Measurements from ENCODE around the gene CHRM4. TPM values are rescaled to one million over a fixed set of nuclear protein-coding genes. Genes with fewer than 3 reads are reported as not detected.

The CHRM4 gene
- total RNA-seq, 1 experiment from 2014 or later: 0.27 TPM

- Histone ChIP-seq H3K9me3 (no peaks in the 10 kb centered on the region), H3K4me1 (no peaks in the 10 kb centered on the region), H3K4me3 (ENCODE audit: low read depth, low read length) (no peak overlapping the region), H3K27me3 (replicated peaks; ENCODE audit: control insufficient read depth, insufficient read depth, low read length) (no peaks in the 10 kb centered on the region), H3K36me3 (ENCODE audit: control insufficient read depth, insufficient read depth, low read length) (peaks cover 3% of the 10 kb centered on the region)
- Mint-ChIP-seq H3K27me3 (ENCODE audit: insufficient read depth, unreplicated experiment) (no peaks in the 10 kb centered on the region), H3K27ac (ENCODE audit: unreplicated experiment) (no peak overlapping the region), H3K4me3 (ENCODE audit: unreplicated experiment) (no peak overlapping the region), H3K9me3 (ENCODE audit: unreplicated experiment) (no peaks in the 10 kb centered on the region), H3K4me1 (ENCODE audit: low read depth, unreplicated experiment) (no peaks in the 10 kb centered on the region), H3K36me3 (ENCODE audit: insufficient read depth, unreplicated experiment) (peaks cover 2% of the 10 kb centered on the region)
- intact Hi-C loops (cut with micrococcal nuclease; ENCODE audit: unreplicated experiment): no loop called here
- no peak for DNase-seq
- no TSS peak for BruUV-seq (replicated peaks)
- TF ChIP-seq CTCF (IDR thresholded peaks at IDR 0.05; ENCODE audit: insufficient read depth in 1 of 2, low read depth in 1 of 2, low read length in 1 of 2, severe bottlenecking in 1 of 2, unreplicated experiment in 1 of 2): no peak
- POLR2A ChIA-PET: no interaction called here
- CTCF ChIA-PET: no interaction called here
These were observed 28.6 kb downstream of the CHRM4 start for GRCh38 chr11:46363031-46363407.

- BruUV-seq (replicated peaks): no TSS peak
- ChIA-PET CTCF (no interaction called here), POLR2A (no interaction called here)
- DNase-seq: no peak
- H3K36me3 Mint-ChIP-seq (ENCODE audit: insufficient read depth, unreplicated experiment): peaks cover 4% of the 10 kb centered on the region
- TF ChIP-seq CTCF (IDR thresholded peaks at IDR 0.05; ENCODE audit: insufficient read depth in 1 of 2, low read depth in 1 of 2, low read length in 1 of 2, severe bottlenecking in 1 of 2, unreplicated experiment in 1 of 2): no peak
- H3K4me1 Mint-ChIP-seq (ENCODE audit: low read depth, unreplicated experiment): peaks cover 4% of the 10 kb centered on the region
- H3K4me3 ChIP-seq (ENCODE audit: low read depth, low read length): no peak overlapping the region
- no peaks in the 10 kb centered on the region for H3K36me3 ChIP-seq (ENCODE audit: control insufficient read depth, insufficient read depth, low read length)
- no peaks in the 10 kb centered on the region for H3K27me3 ChIP-seq (replicated peaks; ENCODE audit: control insufficient read depth, insufficient read depth, low read length)
- no peaks in the 10 kb centered on the region for H3K4me1 ChIP-seq
- H3K9me3 ChIP-seq: no peaks in the 10 kb centered on the region
- H3K27me3 Mint-ChIP-seq (ENCODE audit: insufficient read depth, unreplicated experiment): no peaks in the 10 kb centered on the region
- H3K9me3 Mint-ChIP-seq (ENCODE audit: unreplicated experiment): no peaks in the 10 kb centered on the region
- intact Hi-C loops (cut with micrococcal nuclease; ENCODE audit: unreplicated experiment): no loop called here
- H3K4me3 Mint-ChIP-seq (ENCODE audit: unreplicated experiment): no peak overlapping the region
- no peak overlapping the region for H3K27ac Mint-ChIP-seq (ENCODE audit: unreplicated experiment)
These were observed 29.2 kb downstream of the CHRM4 start for GRCh38 chr11:46362156-46363030.

DNA sequence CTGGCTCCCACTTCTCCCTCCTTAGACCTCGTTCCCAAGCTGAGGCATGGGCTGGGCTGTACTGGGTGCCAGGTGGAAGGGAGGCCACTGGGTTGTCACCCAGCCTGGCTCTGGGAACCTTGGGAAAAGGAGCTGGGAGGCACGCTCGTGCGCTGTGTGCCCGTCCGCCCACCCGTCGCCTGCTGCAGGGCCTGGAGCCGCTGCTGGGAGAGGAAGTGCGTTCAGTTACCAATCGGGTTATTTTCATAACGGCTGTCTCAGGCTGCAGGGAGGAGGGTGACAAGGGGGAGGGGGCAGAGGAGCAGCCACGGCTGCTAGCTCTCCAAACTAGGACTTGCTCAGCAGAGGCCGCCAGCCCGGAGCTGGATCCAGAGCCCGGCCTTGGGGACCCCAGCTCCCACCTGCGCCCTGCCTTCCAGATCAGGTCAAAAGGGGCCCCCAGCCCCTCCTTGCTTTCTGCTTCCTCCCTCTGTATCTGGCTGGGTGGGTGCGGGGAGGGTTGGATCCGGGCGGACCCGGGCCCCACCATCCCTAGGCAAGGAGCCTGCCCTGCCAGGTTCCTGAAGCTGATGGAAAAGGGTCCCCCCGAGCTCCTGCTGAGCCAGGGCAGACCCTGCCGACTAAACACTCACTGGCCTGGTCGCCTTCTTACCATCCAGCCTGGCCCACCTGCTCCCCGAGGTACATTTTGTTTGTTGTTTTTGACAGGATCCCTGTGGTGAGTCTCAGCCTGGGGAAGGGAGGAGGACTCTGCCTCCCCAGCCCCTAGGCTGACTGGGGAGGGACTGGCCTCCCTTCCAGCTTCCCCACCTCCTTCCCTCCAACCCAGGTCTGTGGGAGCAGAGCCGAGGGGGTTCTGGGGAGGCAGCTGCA is 30.1 kb downstream of the CHRM4 start:
- Mint-ChIP-seq H3K9me3 (ENCODE audit: unreplicated experiment) (no peaks in the 10 kb centered on the region), H3K4me1 (ENCODE audit: low read depth, unreplicated experiment) (peaks cover 11% of the 10 kb centered on the region), H3K4me3 (ENCODE audit: unreplicated experiment) (no peak overlapping the region), H3K36me3 (ENCODE audit: insufficient read depth, unreplicated experiment) (peaks cover 12% of the 10 kb centered on the region), H3K27me3 (ENCODE audit: insufficient read depth, unreplicated experiment) (no peaks in the 10 kb centered on the region), H3K27ac (ENCODE audit: unreplicated experiment) (no peak overlapping the region)
- TF ChIP-seq CTCF (IDR thresholded peaks at IDR 0.05; ENCODE audit: insufficient read depth in 1 of 2, low read depth in 1 of 2, low read length in 1 of 2, severe bottlenecking in 1 of 2, unreplicated experiment in 1 of 2): no peak
- Histone ChIP-seq H3K4me3 (ENCODE audit: low read depth, low read length) (no peak overlapping the region), H3K4me1 (no peaks in the 10 kb centered on the region), H3K27me3 (replicated peaks; ENCODE audit: control insufficient read depth, insufficient read depth, low read length) (no peaks in the 10 kb centered on the region), H3K36me3 (ENCODE audit: control insufficient read depth, insufficient read depth, low read length) (no peaks in the 10 kb centered on the region), H3K9me3 (no peaks in the 10 kb centered on the region)
- POLR2A ChIA-PET: no interaction called here
- intact Hi-C loops (cut with micrococcal nuclease; ENCODE audit: unreplicated experiment): no loop called here
- BruUV-seq (replicated peaks): no TSS peak
- CTCF ChIA-PET: no interaction called here
- DNase-seq: no peak

All from Caco-2 (cell line).